ENCODE measurements around the gene EIF6. TPM values are rescaled to one million over a fixed set of nuclear protein-coding genes. Genes with fewer than 3 reads are reported as not detected.

EIF6 gene
- total and polyA plus RNA-seq, 2 of the 8 experiments (the other 6 are each of a cell fraction or from before 2014, with no cell fraction given), result 184 to 319 TPM

DNA sequence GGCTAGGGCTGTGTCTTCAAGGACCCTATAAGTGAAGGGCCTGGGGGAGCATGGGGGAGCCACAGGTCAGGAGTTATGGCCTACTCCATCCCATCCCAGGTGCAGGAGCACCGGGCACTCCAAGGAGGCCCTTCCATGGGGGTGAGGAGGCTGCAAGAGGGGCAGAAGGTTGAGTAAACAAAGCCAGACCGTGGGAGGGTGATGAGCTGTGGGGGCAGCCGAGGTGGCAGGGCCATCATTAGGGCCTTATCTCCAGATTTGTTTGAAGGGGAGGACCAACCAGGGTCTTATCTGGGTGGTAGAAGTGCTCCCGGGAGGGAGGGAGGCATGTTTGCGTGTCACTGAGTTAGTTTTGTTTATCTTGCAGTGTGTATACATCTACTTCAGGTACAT is 9.7 kb upstream of the EIF6 start (continued):
- TF ChIP-seq, protein P1, sequence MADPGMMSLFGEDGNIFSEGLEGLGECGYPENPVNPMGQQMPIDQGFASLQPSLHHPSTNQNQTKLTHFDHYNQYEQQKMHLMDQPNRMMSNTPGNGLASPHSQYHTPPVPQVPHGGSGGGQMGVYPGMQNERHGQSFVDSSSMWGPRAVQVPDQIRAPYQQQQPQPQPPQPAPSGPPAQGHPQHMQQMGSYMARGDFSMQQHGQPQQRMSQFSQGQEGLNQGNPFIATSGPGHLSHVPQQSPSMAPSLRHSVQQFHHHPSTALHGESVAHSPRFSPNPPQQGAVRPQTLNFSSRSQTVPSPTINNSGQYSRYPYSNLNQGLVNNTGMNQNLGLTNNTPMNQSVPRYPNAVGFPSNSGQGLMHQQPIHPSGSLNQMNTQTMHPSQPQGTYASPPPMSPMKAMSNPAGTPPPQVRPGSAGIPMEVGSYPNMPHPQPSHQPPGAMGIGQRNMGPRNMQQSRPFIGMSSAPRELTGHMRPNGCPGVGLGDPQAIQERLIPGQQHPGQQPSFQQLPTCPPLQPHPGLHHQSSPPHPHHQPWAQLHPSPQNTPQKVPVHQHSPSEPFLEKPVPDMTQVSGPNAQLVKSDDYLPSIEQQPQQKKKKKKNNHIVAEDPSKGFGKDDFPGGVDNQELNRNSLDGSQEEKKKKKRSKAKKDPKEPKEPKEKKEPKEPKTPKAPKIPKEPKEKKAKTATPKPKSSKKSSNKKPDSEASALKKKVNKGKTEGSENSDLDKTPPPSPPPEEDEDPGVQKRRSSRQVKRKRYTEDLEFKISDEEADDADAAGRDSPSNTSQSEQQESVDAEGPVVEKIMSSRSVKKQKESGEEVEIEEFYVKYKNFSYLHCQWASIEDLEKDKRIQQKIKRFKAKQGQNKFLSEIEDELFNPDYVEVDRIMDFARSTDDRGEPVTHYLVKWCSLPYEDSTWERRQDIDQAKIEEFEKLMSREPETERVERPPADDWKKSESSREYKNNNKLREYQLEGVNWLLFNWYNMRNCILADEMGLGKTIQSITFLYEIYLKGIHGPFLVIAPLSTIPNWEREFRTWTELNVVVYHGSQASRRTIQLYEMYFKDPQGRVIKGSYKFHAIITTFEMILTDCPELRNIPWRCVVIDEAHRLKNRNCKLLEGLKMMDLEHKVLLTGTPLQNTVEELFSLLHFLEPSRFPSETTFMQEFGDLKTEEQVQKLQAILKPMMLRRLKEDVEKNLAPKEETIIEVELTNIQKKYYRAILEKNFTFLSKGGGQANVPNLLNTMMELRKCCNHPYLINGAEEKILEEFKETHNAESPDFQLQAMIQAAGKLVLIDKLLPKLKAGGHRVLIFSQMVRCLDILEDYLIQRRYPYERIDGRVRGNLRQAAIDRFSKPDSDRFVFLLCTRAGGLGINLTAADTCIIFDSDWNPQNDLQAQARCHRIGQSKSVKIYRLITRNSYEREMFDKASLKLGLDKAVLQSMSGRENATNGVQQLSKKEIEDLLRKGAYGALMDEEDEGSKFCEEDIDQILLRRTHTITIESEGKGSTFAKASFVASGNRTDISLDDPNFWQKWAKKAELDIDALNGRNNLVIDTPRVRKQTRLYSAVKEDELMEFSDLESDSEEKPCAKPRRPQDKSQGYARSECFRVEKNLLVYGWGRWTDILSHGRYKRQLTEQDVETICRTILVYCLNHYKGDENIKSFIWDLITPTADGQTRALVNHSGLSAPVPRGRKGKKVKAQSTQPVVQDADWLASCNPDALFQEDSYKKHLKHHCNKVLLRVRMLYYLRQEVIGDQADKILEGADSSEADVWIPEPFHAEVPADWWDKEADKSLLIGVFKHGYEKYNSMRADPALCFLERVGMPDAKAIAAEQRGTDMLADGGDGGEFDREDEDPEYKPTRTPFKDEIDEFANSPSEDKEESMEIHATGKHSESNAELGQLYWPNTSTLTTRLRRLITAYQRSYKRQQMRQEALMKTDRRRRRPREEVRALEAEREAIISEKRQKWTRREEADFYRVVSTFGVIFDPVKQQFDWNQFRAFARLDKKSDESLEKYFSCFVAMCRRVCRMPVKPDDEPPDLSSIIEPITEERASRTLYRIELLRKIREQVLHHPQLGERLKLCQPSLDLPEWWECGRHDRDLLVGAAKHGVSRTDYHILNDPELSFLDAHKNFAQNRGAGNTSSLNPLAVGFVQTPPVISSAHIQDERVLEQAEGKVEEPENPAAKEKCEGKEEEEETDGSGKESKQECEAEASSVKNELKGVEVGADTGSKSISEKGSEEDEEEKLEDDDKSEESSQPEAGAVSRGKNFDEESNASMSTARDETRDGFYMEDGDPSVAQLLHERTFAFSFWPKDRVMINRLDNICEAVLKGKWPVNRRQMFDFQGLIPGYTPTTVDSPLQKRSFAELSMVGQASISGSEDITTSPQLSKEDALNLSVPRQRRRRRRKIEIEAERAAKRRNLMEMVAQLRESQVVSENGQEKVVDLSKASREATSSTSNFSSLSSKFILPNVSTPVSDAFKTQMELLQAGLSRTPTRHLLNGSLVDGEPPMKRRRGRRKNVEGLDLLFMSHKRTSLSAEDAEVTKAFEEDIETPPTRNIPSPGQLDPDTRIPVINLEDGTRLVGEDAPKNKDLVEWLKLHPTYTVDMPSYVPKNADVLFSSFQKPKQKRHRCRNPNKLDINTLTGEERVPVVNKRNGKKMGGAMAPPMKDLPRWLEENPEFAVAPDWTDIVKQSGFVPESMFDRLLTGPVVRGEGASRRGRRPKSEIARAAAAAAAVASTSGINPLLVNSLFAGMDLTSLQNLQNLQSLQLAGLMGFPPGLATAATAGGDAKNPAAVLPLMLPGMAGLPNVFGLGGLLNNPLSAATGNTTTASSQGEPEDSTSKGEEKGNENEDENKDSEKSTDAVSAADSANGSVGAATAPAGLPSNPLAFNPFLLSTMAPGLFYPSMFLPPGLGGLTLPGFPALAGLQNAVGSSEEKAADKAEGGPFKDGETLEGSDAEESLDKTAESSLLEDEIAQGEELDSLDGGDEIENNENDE (IDR thresholded peaks at IDR 0.05; ENCODE audit: insufficient replicate concordance, low read length), result no peak
- TF ChIP-seq NANOG (IDR thresholded peaks at IDR 0.05; ENCODE audit: insufficient read depth, low read depth, low read length, poor library complexity, severe bottlenecking) (no peak), KDM5A (IDR thresholded peaks at IDR 0.05; ENCODE audit: low read length) (no peak), CHD1 (IDR thresholded peaks at IDR 0.05; ENCODE audit: low read depth, low read length) (no peak)
- TF ChIP-seq, protein P2, sequence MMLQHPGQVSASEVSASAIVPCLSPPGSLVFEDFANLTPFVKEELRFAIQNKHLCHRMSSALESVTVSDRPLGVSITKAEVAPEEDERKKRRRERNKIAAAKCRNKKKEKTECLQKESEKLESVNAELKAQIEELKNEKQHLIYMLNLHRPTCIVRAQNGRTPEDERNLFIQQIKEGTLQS (IDR thresholded peaks at IDR 0.05; ENCODE audit: insufficient read depth, low read depth, low read length), result no peak

Measured in H1 (cell line).